Stimulated activated CD4-positive, alpha-beta T cell treated with anti-CD3 and anti-CD28 coated beads, TNF-alpha, amount 100 ng/mL, for 4 hours (primary cell): ENCODE measurements around the gene SPRN.
A peak's percentile ranks its signal among the peaks of the same experiment; 100 is the strongest.

Experiments
- DNase-seq, 3 experiments: peaks; one replicate each; pipeline ENCODE4 v3.0.0-alpha.2; 2020; ENCODE audit warnings: low read depth in 3 of 3

SPRN gene

GRCh38 chr10:133405844-133406527, 18.4 kb downstream of the SPRN start:
- no peak for DNase-seq

DNA sequence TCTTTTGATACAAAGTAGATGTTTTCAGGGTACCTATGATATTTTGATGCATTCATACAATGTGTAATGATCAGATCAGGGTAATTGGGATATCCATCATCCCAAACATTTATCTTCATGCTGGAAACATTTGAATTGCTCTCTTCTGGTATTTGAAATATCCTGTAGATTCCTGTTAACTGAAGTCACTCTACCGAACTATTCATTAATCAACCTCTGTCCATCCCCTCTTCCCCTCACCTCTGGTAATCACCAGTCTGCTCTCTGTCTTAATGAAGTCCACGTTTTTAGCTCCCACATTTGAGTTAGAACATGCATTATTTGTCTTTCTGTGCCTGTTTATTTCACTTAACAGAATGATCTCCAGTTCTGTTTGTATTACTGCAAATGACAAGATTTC, 19.2 kb downstream of the SPRN start:
- DNase-seq, result no peak

DNA sequence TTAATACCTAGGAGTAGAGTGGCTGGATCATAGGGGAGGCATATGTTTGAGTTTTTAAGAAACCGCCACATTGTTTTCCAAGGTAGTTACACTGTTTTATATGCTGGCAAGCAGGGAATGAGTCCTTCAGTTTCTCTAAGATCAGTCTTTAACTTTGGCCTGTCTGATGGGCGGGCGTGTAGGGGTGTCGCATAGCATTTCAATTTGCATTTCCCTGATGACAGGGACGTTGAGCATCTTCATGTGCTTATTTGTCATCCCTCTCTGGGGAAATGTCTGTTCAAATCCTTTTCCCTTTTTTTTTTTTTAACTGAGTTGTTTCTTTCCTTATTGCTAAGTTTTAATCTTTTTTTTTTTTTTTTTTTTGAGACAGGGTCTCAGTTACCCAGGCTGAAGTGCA, 20.6 kb downstream of the SPRN start:
- DNase-seq, result no peak

- no peak for DNase-seq
Observed at GRCh38 chr10:133403359-133403758, 21.1 kb downstream of the SPRN start.

DNA sequence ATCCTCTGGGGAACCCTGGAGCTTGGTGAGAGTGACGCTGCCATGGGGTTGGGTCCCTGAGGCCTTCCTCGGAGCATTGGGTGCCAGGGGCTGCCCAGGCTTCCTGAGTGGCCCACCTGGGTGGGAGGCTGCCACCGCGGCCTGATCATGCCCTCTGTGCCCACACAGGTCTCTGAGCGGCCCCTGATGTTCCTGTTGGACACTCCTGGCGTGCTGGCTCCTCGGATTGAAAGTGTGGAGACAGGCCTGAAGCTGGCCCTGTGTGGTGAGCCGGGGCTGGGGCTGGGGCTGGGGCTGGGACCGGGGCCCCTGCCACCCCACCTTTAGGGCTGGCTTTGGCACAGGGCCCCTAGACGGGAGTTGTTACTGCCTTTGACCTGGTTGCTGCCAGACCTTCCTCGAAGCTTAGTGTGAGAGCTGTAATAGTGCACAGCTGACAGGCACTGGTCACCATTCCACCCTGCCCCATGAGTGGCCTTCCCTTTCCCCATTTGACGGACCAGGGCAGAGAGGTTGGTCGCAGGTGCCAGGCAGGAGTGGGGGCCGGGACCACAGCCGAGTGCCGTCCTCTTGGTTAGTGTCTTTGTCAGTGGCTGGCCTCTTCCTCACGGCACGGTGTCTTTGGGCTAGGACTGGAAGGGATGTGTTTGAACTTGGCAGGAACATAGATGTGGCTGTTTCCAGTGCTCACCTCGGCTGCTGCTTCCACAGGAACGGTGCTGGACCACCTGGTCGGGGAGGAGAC, 22.3 kb downstream of the SPRN start:
- DNase-seq, result no peak

DNA sequence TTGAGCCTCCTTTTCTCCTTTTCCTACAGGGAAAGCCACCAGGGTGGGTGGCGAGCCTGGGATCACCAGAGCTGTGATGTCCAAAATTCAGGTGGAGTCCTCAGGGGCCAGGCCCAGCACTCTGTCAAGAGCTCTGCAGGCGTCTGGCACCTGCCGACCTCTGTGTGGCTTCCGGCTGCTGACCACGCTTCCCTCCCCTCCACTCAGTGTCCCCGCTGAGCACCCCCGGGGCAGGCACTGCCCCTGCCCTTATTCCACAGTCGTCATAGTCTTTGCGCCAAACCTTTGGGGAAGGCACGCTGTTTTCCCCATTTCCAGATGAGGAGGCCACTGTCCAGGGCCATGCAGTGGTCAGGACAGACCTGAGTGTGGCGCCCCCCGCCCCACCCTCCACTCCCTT, 22.9 kb downstream of the SPRN start:
- no peak for DNase-seq

DNA sequence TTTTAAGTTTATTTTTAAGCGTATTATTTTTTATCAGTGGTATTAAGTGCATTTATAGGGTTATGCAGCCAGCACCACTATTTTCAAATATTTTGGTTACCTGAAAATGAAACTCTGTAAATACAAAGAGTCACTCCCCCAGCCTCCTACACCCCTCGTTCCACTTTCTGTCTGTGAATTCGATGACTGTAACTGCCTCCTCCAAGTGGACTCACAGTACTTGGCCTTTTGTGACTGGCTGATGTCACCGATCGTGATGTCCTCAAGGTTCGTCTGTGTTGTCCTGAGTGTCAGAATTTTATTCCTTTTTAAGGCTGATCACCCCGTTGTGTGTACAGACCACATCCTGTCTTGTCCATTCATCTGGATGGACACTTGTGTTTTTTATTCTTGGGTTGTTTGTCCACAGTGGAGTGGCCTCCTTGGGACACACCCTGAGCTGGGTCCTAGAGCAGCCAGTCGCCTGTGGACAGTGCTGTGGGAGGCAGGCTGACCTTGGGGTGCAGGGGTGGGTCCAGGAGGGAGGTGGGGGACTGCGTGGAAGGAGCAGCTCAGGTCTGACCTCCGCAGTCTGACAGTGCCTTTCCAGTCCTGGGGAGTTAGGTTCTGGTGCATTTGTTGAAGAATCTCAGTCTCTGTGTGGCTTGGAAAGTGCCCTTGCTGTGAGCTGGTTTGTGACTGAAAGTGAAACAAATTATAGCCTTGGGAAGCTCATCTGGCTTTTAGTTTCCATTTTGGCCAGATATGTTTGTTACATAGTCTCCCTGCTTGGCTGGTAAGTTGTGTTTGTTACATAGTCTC, 23.6 kb downstream of the SPRN start:
- DNase-seq, result no peak

- no peak for DNase-seq
Observed at GRCh38 chr10:133399123-133399601, 25.3 kb downstream of the SPRN start.

DNA sequence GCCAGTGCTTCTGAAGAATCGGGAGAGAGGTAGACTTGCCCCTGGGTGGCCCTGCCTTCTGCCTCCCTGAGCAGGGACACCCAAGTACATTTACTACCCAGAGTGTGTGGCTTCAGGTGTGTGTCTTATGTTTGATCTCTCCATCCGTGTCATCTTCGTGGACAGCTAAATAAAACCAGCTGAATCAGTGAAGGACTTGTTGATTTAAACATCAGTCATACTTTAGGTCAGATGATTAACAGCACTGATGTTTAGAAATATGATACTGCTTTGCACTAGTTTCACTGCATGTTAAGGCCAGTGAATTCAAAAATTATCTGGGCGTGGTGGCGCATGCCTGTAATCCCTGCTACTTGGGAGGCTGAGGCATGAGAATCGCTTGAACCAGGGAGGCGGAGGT, 26.5 kb downstream of the SPRN start:
- DNase-seq, result no peak

GRCh38 chr10:133396035-133396624, 28.3 kb downstream of the SPRN start:
- DNase-seq, result no peak

DNA sequence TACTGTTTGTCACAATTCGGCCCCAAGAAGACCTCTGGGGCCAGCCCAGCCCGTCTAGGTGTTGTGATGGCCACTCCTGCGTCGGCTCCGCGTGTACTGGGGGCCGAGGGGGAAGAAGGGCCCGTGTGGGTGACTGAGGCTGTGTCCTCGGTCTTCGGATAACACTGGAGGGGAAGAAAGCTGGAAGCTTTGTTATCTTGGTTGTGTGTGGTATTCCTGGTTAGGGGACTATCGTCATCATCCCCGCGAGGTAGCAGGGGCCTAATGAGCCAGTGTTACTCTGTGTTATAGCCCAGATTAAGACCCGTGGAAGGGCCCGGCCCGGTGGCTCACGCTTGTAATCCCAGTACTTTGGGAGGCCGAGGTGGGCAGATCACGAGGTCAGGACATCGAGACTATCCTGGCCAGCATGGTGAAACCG, 29.6 kb downstream of the SPRN start:
- DNase-seq, result no peak

DNA sequence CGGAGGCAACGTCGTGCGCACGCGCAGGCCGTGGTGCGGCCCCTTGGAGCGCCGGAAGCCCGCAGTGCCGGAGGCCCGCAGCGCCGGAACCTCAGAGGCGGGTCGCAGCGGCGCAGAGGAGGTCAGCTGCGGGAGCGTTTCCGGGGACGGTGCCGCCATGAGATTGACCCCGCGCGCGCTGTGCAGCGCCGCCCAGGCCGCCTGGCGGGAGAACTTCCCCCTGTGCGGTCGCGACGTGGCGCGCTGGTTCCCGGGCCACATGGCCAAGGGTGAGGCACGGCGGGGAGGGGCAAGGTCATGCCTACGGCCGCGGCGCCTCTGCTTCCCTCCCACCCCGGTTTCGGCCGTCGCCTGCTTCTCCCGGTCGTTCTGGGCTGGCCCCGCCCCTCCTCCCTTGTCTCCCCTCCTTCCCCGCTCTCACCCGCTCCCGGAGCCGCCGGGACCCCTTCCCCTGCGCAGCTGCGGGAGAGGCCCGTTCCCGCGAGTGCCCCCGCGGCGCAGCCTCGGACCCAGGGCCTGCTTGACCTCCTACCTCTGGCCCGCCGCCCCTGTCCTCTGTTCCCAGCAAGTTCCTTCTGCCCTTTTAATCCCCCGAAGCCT, 30.3 kb downstream of the SPRN start, which contains the start of gene MTG1:
TSS of gene MTG1 (plus strand) at position 94 of the 600 bp plus-strand sequence. CDS start at position 158, 64 bp downstream.
- peak; percentile 85 to 94 (median 89) for DNase-seq

GRCh38 chr10:133393401-133394063, 30.9 kb downstream of the SPRN start:
- no peak for DNase-seq

- DNase-seq, result no peak
Observed at GRCh38 chr10:133391761-133392518, 32.5 kb downstream of the SPRN start.

GRCh38 chr10:133391249-133391635, 33.2 kb downstream of the SPRN start:
- DNase-seq, result no peak

DNA sequence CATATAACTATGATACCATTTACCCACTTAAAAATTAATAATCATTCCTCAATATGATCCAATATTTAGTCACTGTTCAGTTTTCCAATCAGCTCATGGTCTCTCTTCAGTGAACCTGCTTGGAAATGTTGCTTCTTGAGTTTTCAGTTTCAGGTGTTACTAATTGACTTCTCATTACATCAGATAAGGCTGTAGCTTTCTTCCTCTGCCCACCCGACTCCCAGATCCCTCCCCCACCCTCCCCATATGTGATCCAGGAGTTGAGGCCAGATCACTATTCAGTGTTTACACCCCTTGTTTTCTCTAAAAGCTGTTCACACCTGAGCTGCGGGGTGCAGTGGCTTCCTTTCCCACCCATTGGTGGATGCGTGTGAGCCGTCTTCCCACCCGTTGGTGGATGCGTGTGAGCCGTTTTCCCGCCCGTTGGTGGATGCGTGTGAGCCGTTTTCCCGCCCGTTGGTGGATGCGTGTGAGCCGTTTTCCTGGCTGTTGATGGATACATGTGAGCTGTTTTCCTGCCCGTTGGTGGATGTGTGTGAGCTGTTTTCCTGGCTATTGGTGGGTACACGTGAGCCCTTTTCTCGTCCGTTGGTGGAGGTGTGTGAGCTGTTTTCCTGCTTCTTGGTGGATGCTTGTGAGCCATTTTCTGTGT, 33.7 kb downstream of the SPRN start:
- no peak for DNase-seq

GRCh38 chr10:133388973-133389818, 35.2 kb downstream of the SPRN start:
- no peak for DNase-seq

- DNase-seq, result no peak
Observed at GRCh38 chr10:133388236-133388972, 36.0 kb downstream of the SPRN start.
